Endothelial cell of umbilical vein (primary cell): ENCODE measurements around the gene RBMS3. TPM values are rescaled to one million over a fixed set of nuclear protein-coding genes. Genes with fewer than 3 reads are reported as not detected.
"Not testable (repeated sequence)": the region's sequence is repeated elsewhere in the genome, so short reads cannot be mapped to it uniquely, and the experiment has no call there.

ENCODE experiments used
- BruUV-seq: library from RNA; stranded (reverse); fragments of 400-500 nt; replicated peaks from 2 replicates; lab custom pipeline; 2021; lab: Mats Ljungman, UMichigan
- CTCF ChIA-PET: fragments of 300-600, 350-600 bp; sonication (Branson Sonifier 250); formaldehyde crosslinking; loops from one replicate; lab custom pipeline; 2021; ENCODE audit warnings: antibody characterized with exemption, inconsistent platforms; lab: Charles Lee
- POLR2A ChIA-PET: fragments of 300-600, 350-600 bp; sonication (Branson Sonifier 250); formaldehyde crosslinking; loops from one replicate; lab custom pipeline; 2021; ENCODE audit warnings: antibody characterized with exemption, inconsistent platforms; lab: Charles Lee
- DNase-seq: peaks from one replicate; pipeline ENCODE4 v3.0.0-alpha.2; 2011; ENCODE audit warnings: low read depth, low spot score
- FAIRE-seq: peaks from 2 replicates; lab custom pipeline; 2011; peaks lifted over from hg19 to GRCh38; lab: Jason Lieb, UNC
- H2AFZ ChIP-seq: 2 replicates; pipeline ENCODE4 v1.6.0; 2012; ENCODE audit warnings: low read depth, low read length, control low read depth, inconsistent platforms
- H3K27ac ChIP-seq: 2 replicates; pipeline ENCODE4 v1.5.1; 2011; ENCODE audit warnings: low read depth, mild to moderate bottlenecking, control low read depth, low read length, moderate library complexity; ENCODE audit not compliant: insufficient read depth
- H3K27me3 ChIP-seq, 2 experiments: 2 replicates each; pipeline versions ENCODE4 v1.6.0 to v1.6.1; 2011; ENCODE audit warnings: low read length in 2 of 2, mixed read lengths in 1 of 2; ENCODE audit not compliant: control insufficient read depth in 2 of 2, insufficient read depth in 2 of 2
- H3K36me3 ChIP-seq, 2 experiments: 2 replicates in 1 of 2; 3 replicates in 1 of 2; pipeline ENCODE4 v1.5.1; 2011; ENCODE audit warnings: low read length in 2 of 2, mild to moderate bottlenecking in 1 of 2, moderate library complexity in 1 of 2; ENCODE audit not compliant: control insufficient read depth in 2 of 2, insufficient read depth in 2 of 2; ENCODE audit errors: extremely low read depth in 1 of 2
- H3K4me1 ChIP-seq: 3 replicates; pipeline ENCODE4 v1.5.1; 2011; ENCODE audit warnings: mild to moderate bottlenecking, low read length; ENCODE audit not compliant: control insufficient read depth, insufficient read depth; ENCODE audit errors: extremely low read depth
- H3K4me2 ChIP-seq: 2 replicates; pipeline ENCODE4 v1.6.1; 2011; ENCODE audit warnings: low read length, control low read depth, mixed read lengths; ENCODE audit not compliant: insufficient read depth
- H3K4me3 ChIP-seq, 3 experiments: fragments of 200-600 bp in 1 of 3; sonication (generic), shearing (Covaris generic) in 1 of 3; replicated peaks in 1 of 3; 2 replicates each; pipeline ENCODE4 v1.5.1; 2011 to 2016; ENCODE audit warnings: control low read depth in 3 of 3, low read length in 3 of 3, mild to moderate bottlenecking in 2 of 3, inconsistent platforms in 1 of 3, low read depth in 1 of 3, moderate library complexity in 1 of 3; ENCODE audit not compliant: insufficient read depth in 1 of 3
- H3K79me2 ChIP-seq: 2 replicates; pipeline ENCODE4 v1.6.0; 2012; ENCODE audit warnings: low read length, inconsistent platforms; ENCODE audit not compliant: control insufficient read depth, insufficient read depth
- H3K9ac ChIP-seq: replicated peaks from 2 replicates; pipeline ENCODE3; 2011; ENCODE audit warnings: low read length, control low read depth; ENCODE audit not compliant: insufficient read depth; ENCODE audit errors: extremely low read depth
- H3K9me1 ChIP-seq: replicated peaks from 3 replicates; pipeline ENCODE4 v1.6.0; 2011; ENCODE audit warnings: mild to moderate bottlenecking, low read length; ENCODE audit not compliant: control insufficient read depth, insufficient read depth; ENCODE audit errors: extremely low read depth
- H3K9me3 ChIP-seq: replicated peaks from 2 replicates; pipeline ENCODE4 v1.5.1; 2012; ENCODE audit warnings: low read length, inconsistent platforms; ENCODE audit not compliant: control insufficient read depth, insufficient read depth
- H4K20me1 ChIP-seq: replicated peaks from 2 replicates; pipeline ENCODE3; 2011; ENCODE audit warnings: mild to moderate bottlenecking, low read length; ENCODE audit not compliant: control insufficient read depth, insufficient read depth; ENCODE audit errors: extremely low read depth
- CTCF ChIP-seq, 2 donors: IDR thresholded peaks; 1 replicate in 1 of 2; 2 replicates in 1 of 2; pipeline ENCODE4 v1.5.1; 2011; ENCODE audit warnings: low read length in 2 of 2, mild to moderate bottlenecking in 2 of 2, moderate library complexity in 2 of 2, control low read depth in 1 of 2, inconsistent platforms in 1 of 2, low read depth in 1 of 2; ENCODE audit not compliant: insufficient read depth in 1 of 2; ENCODE audit errors: extremely low read depth in 1 of 2
- EZH2 ChIP-seq: IDR thresholded peaks from 2 replicates; pipeline ENCODE4 v1.6.1; 2012; ENCODE audit warnings: borderline replicate concordance, low read depth, mild to moderate bottlenecking, moderate library complexity, low read length, inconsistent platforms; ENCODE audit not compliant: severe bottlenecking
- FOS ChIP-seq: IDR thresholded peaks from 2 replicates; pipeline ENCODE4 v1.6.1; 2011; ENCODE audit warnings: mild to moderate bottlenecking, low read length, moderate library complexity, borderline replicate concordance; ENCODE audit not compliant: insufficient read depth
- GATA2 ChIP-seq: IDR thresholded peaks from 2 replicates; pipeline ENCODE4 v1.7.0; 2011; ENCODE audit warnings: low read depth, mild to moderate bottlenecking, moderate library complexity, mixed read lengths, low read length; ENCODE audit not compliant: insufficient read length, insufficient read depth
- JUN ChIP-seq: IDR thresholded peaks from 2 replicates; pipeline ENCODE4 v1.6.1; 2011; ENCODE audit warnings: borderline replicate concordance, low read depth; ENCODE audit not compliant: insufficient read length, insufficient read depth
- dilution Hi-C: fragments of 300-500 bp; cut with MboI; formaldehyde crosslinking; loops from one replicate; pipeline ENCODE4 v1.15.0; 2019; ENCODE audit warnings: low sequenced_read_pairs; ENCODE audit not compliant: extremely low pct_ligation_motif_present
- intact Hi-C: fragments of 100-400 bp; cut with micrococcal nuclease; formaldehyde crosslinking; loops from one replicate; pipeline ENCODE4 v1.10.0; 2022
- polyA plus RNA-seq, 4 experiments: library from polyadenylated mRNA; depleted of rRNA in 3 of 4; stranded (reverse) in 3 of 4; unstranded in 1 of 4; fragments of >200 nt; gene quantifications; 2 replicates each; pipeline versions ENCODE4 v1.2.1 to v1.2.3, GENCODE V29; 2011 to 2012; ENCODE audit warnings: missing spikeins in 1 of 4
- total RNA-seq: library from RNA; stranded (reverse); gene quantifications from 2 replicates; pipeline ENCODE4 v1.2.3, GENCODE V29; 2021

RBMS3 gene
- total and polyA plus RNA-seq, 2 donors (not counting 3 experiments of a cell fraction or from before 2014, with no cell fraction given): 13.6 to 42.3 TPM

DNA sequence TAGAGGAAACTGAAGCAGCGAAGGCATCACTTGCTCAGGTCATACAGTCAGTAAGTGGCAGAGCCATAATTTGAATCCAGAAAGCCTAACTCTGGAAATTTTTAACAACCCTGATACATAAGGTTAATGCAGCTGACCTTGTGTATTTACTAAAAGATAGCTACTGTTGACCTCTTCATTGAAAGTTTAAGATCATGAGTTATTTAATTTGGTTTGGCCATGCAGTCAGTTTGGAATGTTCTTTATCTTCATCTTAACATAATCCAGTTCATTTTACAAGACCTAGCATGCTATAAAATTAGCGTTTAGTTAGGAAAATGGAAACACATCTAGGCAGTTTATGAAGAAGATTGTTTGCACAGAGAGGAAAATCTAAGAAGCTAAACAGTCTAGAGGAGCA, 240.9 kb downstream of the RBMS3 start:
- intact Hi-C loops (no loop called here), dilution Hi-C loops (no loop called here)
- no peak overlapping the region for H3K4me3 ChIP-seq
- H3K36me3 ChIP-seq: no peaks in the 10 kb centered on the region
- POLR2A ChIA-PET: no interaction called here
- no peak for TF ChIP-seq FOS
- TF ChIP-seq CTCF (IDR thresholded peaks at IDR 0.05; ENCODE audit: extremely low read depth in 1 of 2, insufficient read depth in 1 of 2, low read depth in 1 of 2, low read length in 2 of 2): no peak
- TF ChIP-seq EZH2: no peak
- TF ChIP-seq GATA2: no peak
- no peak for TF ChIP-seq JUN
- BruUV-seq: no TSS peak
- CTCF ChIA-PET: no interaction called here
- H3K27ac ChIP-seq: no peak overlapping the region
- H3K9me1 ChIP-seq: no peaks in the 10 kb centered on the region
- no peaks in the 10 kb centered on the region for H3K79me2 ChIP-seq
- no peak for FAIRE-seq
- H3K4me2 ChIP-seq: no peak overlapping the region
- H4K20me1 ChIP-seq: no peaks in the 10 kb centered on the region
- no peak for DNase-seq
- H3K9ac ChIP-seq: no peak overlapping the region
- H3K9me3 ChIP-seq: no peaks in the 10 kb centered on the region
- no peak overlapping the region for H2AFZ ChIP-seq
- H3K4me1 ChIP-seq: peaks cover 18% of the 10 kb centered on the region
- H3K27me3 ChIP-seq: no peaks in the 10 kb centered on the region

DNA sequence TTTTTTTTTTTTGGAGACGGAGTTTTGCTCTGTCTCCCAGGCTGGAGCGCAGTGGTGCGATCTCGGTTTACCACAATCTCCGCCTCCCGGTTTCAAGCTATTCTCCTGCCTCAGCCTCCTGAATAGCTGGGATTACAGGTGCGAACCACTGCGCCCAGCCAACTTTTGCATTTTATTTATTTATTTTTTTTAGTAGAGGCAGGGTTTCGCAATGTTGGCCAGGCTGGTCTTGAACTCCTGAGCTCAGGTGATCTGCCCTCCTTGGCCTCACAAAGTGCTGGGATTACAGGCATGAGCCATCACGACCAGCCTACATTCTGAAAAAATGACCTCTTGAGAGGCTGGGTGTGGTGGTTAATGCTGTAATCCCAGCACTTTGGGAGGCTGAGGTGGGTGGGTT, 243.6 kb downstream of the RBMS3 start:
- H3K36me3 ChIP-seq, H3K79me2 ChIP-seq, H3K9me3 ChIP-seq, H2AFZ ChIP-seq, H3K9me1 ChIP-seq, FAIRE-seq, H3K4me3 ChIP-seq, dilution Hi-C loops, H4K20me1 ChIP-seq, intact Hi-C loops, H3K27me3 ChIP-seq, BruUV-seq, DNase-seq, H3K4me2 ChIP-seq: not testable (repeated sequence)
- Histone ChIP-seq H3K9ac (peak overlapping the region; percentile 43), H3K4me1 (peaks cover 25% of the 10 kb centered on the region), H3K27ac (peak overlapping the region; percentile 64)
- CTCF ChIA-PET: interaction anchor here (1.2 to 2.0 kb wide), 3 partner anchors 9 to 608 kb away, joined by 4 to 9 read pairs (median 6); no protein-coding TSS in a partner anchor
- POLR2A ChIA-PET: interaction anchor here (1.4 kb wide), 1 partner anchor 232 kb away, joined by 3 read pairs; no protein-coding TSS in a partner anchor
